Measurements from ENCODE around the gene TAF3.

The TAF3 gene

DNA sequence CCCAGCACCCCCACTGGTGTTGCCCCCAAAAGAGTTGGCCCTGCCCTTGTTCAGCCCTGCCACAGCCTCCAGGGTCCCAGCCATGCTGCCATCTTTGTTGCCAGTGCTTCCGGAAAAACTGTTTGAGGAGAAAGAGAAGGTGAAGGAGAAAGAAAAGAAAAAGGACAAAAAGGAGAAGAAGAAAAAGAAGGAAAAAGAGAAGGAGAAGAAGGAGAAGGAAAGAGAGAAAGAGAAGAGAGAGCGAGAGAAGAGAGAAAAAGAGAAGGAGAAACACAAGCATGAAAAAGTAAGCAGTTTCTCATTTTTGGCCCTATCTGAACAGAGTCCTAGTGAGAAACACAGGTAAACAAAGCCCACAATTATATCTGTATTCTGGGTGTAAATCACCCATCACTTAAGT, 147.2 kb downstream of the TAF3 start:
- TF ChIP-seq, protein P1, sequence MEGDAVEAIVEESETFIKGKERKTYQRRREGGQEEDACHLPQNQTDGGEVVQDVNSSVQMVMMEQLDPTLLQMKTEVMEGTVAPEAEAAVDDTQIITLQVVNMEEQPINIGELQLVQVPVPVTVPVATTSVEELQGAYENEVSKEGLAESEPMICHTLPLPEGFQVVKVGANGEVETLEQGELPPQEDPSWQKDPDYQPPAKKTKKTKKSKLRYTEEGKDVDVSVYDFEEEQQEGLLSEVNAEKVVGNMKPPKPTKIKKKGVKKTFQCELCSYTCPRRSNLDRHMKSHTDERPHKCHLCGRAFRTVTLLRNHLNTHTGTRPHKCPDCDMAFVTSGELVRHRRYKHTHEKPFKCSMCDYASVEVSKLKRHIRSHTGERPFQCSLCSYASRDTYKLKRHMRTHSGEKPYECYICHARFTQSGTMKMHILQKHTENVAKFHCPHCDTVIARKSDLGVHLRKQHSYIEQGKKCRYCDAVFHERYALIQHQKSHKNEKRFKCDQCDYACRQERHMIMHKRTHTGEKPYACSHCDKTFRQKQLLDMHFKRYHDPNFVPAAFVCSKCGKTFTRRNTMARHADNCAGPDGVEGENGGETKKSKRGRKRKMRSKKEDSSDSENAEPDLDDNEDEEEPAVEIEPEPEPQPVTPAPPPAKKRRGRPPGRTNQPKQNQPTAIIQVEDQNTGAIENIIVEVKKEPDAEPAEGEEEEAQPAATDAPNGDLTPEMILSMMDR (IDR thresholded peaks at IDR 0.05; ENCODE audit: extremely low read depth, missing control alignments) = no peak
- DNase-seq (ENCODE audit: low spot score) = no peak

DNA sequence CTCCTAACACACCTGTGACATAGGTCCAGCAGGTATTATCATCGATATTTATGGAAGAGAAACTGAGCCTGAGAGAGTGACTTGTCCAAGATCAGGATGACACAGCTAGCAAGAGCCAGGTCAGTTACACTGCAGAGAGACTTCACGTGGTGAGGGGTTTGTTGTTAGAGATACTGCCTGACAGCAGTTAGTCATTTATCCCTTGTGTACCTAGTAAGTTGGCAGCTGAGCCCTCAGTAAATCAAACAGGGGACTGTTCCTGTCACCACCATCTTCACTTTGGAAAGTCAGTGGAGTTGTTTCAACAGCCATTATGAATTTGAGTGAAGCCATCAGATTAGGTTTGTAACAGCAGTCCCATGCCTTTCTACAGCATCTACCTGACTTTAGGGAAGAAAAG, 148.7 kb downstream of the TAF3 start:
- TF ChIP-seq, protein P1 (IDR thresholded peaks at IDR 0.05; ENCODE audit: extremely low read depth, missing control alignments) = no peak
- DNase-seq (ENCODE audit: low spot score) = no peak

DNA sequence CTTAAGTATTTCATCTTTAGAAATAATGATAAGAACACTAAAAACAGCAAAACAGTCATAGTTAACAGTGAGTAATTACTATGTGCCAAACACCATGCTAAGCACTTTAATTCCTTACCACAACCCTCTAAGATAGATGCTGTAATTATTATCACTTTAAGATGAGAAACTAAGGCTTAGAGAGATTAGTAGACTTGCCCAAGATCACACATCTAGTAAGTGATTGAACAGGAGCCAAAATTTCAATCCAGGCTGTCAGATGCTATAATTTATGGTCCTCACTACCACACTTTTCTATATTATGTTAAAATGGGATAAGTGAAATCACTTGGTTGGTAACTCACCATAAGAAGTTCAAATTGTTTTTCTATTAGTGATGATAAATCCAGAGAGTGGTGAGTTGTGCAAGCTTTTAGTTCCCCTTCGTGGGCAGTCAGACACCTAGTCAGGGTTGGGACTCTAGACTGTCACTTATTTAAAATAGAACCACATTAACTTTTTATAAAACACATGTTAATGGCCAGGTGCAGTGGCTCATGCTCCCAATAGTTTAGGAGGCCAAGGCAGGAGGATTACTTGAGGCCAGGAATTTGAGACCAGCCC, 150.3 kb downstream of the TAF3 start:
- no peak for DNase-seq (ENCODE audit: low spot score)
- TF ChIP-seq, protein P1 (IDR thresholded peaks at IDR 0.05; ENCODE audit: extremely low read depth, missing control alignments) = no peak

DNA sequence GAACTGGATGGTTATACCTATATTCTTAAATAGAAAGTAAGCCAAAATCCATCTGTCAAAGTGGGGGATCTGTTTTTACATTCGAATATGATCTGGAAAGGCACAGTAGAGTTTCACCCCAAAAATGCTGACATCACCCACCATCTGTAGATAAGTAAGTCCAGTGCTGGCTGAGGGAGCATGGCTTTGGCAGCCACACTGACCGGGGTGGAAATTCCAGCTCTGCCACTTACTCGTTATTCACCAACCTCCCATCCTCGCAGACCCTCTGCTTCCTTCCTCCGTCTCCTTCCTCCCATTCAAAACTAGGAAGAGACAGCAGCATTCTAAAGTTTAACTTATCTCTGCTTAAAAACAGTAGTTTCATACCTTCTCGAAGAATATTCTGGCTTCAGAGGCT, 151.3 kb downstream of the TAF3 start:
- no peak for DNase-seq (ENCODE audit: low spot score)
- TF ChIP-seq, protein P1 (IDR thresholded peaks at IDR 0.05; ENCODE audit: extremely low read depth, missing control alignments) = no peak

DNA sequence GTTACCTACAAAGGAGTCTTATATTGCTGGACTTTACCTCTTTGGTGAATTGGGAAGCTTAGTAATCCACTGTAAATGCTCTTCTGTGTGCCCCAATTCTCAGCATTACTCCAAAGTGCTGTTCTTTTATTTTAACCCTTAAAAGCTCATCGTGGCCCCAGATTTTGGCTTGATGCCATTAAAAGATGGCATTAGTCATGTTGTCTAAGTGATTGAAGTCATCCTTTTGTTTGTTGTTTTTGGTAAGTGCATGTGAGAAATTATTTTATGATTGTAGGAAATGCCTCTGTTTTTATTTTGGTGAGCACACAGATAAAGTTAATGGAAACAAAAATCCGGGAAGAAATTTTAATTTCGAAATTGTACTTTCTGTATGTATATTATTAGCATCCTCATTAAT, 153.6 kb downstream of the TAF3 start:
- DNase-seq (ENCODE audit: low spot score) = no peak
- TF ChIP-seq, protein P1 (IDR thresholded peaks at IDR 0.05; ENCODE audit: extremely low read depth, missing control alignments) = no peak

DNA sequence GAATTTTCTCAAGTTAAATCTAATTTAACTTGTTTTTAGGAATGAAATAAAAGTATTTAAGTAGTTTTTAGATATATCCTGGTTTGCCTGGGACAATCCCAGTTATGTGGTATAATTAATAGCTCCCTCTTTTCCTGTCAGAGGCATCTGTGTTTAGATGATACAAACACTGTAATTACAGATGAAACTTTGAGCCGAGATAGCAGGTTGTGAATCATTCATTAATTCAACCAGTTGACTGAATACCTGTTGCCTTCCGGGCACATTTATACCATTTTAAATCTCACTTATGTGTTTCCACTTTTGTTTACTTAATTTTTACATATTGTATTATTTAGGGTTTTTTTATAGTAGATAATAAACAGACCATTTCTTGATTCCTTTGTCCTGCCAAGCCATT, 154.1 kb downstream of the TAF3 start:
- no peak for DNase-seq (ENCODE audit: low spot score)
- TF ChIP-seq, protein P1 (IDR thresholded peaks at IDR 0.05; ENCODE audit: extremely low read depth, missing control alignments) = no peak

DNA sequence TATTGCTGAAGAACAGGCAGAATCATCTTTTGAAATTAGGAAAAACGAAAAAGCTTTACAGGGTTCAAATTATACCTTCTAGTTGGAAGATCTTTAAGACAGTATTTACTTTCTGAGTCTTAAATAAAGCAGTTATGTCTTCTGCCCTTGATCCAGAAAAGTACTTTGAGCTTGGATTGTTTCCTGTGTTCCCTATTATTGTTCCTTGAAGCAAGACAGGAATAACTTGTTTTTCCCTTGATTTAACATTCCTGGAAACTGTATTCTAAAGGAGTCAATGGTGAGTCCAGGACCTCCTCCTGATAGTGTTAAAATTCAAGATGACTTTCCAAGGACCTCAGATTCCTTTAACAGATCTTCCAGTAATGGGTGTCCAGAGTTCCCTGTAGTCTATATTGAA, 161.9 kb downstream of the TAF3 start:
- TF ChIP-seq, protein P1 (IDR thresholded peaks at IDR 0.05; ENCODE audit: extremely low read depth, missing control alignments) = no peak
- no peak for DNase-seq (ENCODE audit: low spot score)
